HG02759 (cell line): ENCODE results near the gene PTPRG.
A peak's percentile ranks its signal among the peaks of the same experiment; 100 is the strongest.

Experiments
- ATAC-seq: cut with Tn5 transposase; IDR thresholded peaks from one replicate; pipeline ENCODE4 v1.9.1; 2021; ENCODE audit warnings: mild to moderate bottlenecking, moderate library complexity; ENCODE audit not compliant: unreplicated experiment

PTPRG gene

GRCh38 chr3:61877359-61878138, 316.2 kb downstream of the PTPRG start:
- peak; percentile 95 for ATAC-seq

- no peak for ATAC-seq
Measured at GRCh38 chr3:61882253-61882652, 320.9 kb downstream of the PTPRG start.

- no peak for ATAC-seq
Measured at GRCh38 chr3:61884794-61885193, 323.4 kb downstream of the PTPRG start.

- ATAC-seq, result no peak
Measured at GRCh38 chr3:61885414-61885813, 324.0 kb downstream of the PTPRG start.

GRCh38 chr3:61887206-61887605, 325.8 kb downstream of the PTPRG start:
- no peak for ATAC-seq

GRCh38 chr3:61889259-61889658, 327.9 kb downstream of the PTPRG start:
- ATAC-seq, result no peak

GRCh38 chr3:61890167-61890566, 328.8 kb downstream of the PTPRG start:
- peak; percentile 23 for ATAC-seq

- ATAC-seq, result no peak
Measured at GRCh38 chr3:61890586-61890985, 329.2 kb downstream of the PTPRG start.

- ATAC-seq, result no peak
Measured at GRCh38 chr3:61892891-61893290, 331.5 kb downstream of the PTPRG start.

GRCh38 chr3:61893840-61894566, 332.6 kb downstream of the PTPRG start:
- no peak for ATAC-seq

GRCh38 chr3:61894988-61895935, 333.9 kb downstream of the PTPRG start:
- peak; percentile 90 for ATAC-seq

- no peak for ATAC-seq
Measured at GRCh38 chr3:61896251-61896650, 334.9 kb downstream of the PTPRG start.

- no peak for ATAC-seq
Measured at GRCh38 chr3:61897848-61898247, 336.5 kb downstream of the PTPRG start.

- ATAC-seq, result no peak
Measured at GRCh38 chr3:61899700-61900462, 338.5 kb downstream of the PTPRG start.

GRCh38 chr3:61901496-61901895, 340.1 kb downstream of the PTPRG start:
- ATAC-seq, result no peak

- no peak for ATAC-seq
Measured at GRCh38 chr3:61901986-61902385, 340.6 kb downstream of the PTPRG start.

GRCh38 chr3:61903074-61903473, 341.7 kb downstream of the PTPRG start:
- ATAC-seq, result no peak

- peak; percentile 54 for ATAC-seq
Measured at GRCh38 chr3:61903931-61904657, 342.7 kb downstream of the PTPRG start.

GRCh38 chr3:61907210-61907795, 345.9 kb downstream of the PTPRG start:
- ATAC-seq, result no peak
